Lower lobe of right lung (tissue), 2 donors: ENCODE results near the gene SLC4A3. TPM values are rescaled to one million over a fixed set of nuclear protein-coding genes. Genes with fewer than 3 reads are reported as not detected.

Source experiments
- ATAC-seq, 2 donors: fragments of 200-7000 bp; cut with Tn5 transposase; one replicate each; pipeline ENCODE4 v1.9.1; 2020 to 2022; ENCODE audit warnings: mild to moderate bottlenecking in 2 of 2, moderate library complexity in 2 of 2
- DNase-seq: peaks from one replicate; pipeline ENCODE4 v3.0.0-alpha.2; 2020
- H3K27ac ChIP-seq: fragments of 200-600 bp; one replicate; pipeline ENCODE4 v1.8.0; 2022
- H3K27me3 ChIP-seq: fragments of 200-600 bp; one replicate; pipeline ENCODE4 v1.8.0; 2022; ENCODE audit warnings: low read depth
- H3K36me3 ChIP-seq: fragments of 200-600 bp; one replicate; pipeline ENCODE4 v1.8.0; 2022; ENCODE audit warnings: mild to moderate bottlenecking
- H3K4me1 ChIP-seq: fragments of 200-600 bp; one replicate; pipeline ENCODE4 v1.8.0; 2022
- H3K4me3 ChIP-seq: fragments of 200-600 bp; one replicate; pipeline ENCODE4 v1.8.0; 2022; ENCODE audit warnings: mild to moderate bottlenecking
- H3K9me3 ChIP-seq: fragments of 200-600 bp; one replicate; pipeline ENCODE4 v1.8.0; 2022
- intact Hi-C: fragments of 100-400 bp; cut with DNase I; formaldehyde crosslinking; loops from one replicate; pipeline ENCODE4 v1.11.0; 2022
- total RNA-seq: library from RNA; stranded (reverse); fragmentation: NEBNext Ultra II Directional; extraction: Animal tissue kit (Norgen Biotek cat#: 25700); gene quantifications from one replicate; pipeline ENCODE4 v1.2.1, GENCODE V29; 2021
- TF ChIP-seq, protein P1 (sequence below): fragments of 200-600 bp; IDR thresholded peaks from one replicate; pipeline ENCODE4 v1.8.0; 2022; ENCODE audit warnings: antibody characterized with exemption, mild to moderate bottlenecking
- donor health status: DM: no; HTN: yes; CAD: no; lungs with severe emphysema.

SLC4A3 gene
- total RNA-seq, 1 donor from 2014 or later = 1.0 TPM

DNA sequence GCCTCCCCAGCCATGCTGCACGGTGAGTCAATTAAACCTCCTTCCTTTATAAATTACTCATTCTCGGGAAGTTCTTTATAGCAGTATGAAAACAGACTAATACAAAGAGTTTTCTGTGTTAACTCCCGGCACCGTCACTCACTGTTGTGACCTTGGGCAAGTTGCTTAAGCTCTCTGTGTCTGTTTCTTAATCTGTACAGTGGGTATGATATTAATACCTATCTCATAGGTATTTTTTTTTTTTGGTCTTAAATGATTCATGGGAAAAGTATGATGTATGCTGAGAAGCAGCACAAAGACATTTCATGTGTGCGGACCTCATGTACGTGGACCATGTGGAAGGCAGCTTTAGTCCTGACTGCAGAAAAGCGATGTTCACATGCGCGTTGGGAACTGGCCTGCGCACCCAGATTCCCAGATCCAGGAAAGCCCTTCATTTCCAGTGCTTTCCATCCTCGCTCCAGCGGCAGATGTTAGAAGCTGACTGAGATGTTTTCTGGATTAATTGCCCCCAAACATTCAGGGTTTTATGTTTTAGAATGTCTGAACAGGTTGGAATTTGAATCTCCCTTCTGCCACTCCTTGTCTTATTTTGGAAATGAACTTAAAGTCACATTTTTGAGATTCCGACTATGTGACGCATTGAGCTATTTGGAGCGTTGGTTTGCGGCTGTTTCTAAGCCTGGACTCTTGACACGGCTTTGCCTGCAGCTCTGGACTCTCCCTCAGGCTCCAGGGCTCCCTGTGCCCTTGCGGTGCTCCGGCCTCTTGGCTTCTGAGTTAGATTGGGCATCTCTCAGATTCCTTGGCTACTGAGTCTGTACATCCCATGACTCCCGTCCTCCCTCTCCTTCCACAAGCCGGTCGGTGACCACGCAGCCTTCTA lies 61.4 kb downstream of the SLC4A3 start:
- H3K4me3 ChIP-seq = no peak overlapping the region
- intact Hi-C loops = no loop called here
- no peaks in the 10 kb centered on the region for H3K9me3 ChIP-seq
- peaks cover 7% of the 10 kb centered on the region for H3K4me1 ChIP-seq
- H3K27ac ChIP-seq = peak overlapping the region; percentile 2
- TF ChIP-seq, protein P1, sequence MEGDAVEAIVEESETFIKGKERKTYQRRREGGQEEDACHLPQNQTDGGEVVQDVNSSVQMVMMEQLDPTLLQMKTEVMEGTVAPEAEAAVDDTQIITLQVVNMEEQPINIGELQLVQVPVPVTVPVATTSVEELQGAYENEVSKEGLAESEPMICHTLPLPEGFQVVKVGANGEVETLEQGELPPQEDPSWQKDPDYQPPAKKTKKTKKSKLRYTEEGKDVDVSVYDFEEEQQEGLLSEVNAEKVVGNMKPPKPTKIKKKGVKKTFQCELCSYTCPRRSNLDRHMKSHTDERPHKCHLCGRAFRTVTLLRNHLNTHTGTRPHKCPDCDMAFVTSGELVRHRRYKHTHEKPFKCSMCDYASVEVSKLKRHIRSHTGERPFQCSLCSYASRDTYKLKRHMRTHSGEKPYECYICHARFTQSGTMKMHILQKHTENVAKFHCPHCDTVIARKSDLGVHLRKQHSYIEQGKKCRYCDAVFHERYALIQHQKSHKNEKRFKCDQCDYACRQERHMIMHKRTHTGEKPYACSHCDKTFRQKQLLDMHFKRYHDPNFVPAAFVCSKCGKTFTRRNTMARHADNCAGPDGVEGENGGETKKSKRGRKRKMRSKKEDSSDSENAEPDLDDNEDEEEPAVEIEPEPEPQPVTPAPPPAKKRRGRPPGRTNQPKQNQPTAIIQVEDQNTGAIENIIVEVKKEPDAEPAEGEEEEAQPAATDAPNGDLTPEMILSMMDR = no peak
- ATAC-seq = peak; percentile 64 to 69
- no peaks in the 10 kb centered on the region for H3K36me3 ChIP-seq
- H3K27me3 ChIP-seq = peaks cover 6% of the 10 kb centered on the region
- DNase-seq = no peak

DNA sequence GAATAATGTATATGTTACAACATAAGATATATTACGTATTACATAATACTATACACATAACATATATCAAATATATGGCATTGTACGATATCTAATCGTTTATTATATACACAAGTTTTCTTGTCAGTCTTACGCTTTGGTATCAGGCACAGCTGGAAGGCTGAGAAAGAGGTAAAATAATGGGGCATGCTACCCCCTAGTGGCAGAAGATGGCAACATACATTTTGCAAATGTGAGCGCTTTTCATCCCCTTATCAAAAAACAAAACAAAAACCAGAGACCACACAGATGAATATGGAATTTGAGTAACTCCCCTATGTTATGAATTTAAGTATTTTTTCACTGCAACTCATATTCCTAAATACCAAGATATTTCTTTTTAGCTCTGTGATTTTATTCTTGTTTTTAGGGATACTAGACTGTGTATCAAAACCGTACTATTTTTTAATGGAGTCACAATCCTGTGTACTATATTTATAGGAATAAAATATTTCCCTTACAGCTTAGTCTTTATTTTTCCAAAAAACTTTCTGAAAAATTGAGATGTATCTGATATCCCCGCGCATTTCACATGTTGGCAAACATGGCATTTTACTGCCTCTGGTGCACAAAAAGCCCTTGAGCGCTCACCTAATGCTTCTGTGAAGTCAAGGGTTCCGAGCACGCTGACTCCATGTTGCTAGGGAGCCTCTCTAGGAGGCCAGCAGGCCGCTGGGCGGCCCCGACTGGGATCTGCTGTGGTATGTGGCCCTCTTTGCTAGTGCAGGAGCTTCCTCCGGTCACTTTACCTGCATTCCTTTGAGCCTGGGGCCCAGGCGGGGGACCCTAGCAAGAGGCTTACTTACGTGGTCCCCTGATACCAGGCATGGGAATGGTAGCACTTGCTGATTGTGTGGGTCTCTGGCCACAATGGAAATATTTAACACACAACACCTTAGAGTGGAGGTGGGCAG lies 62.5 kb downstream of the SLC4A3 start:
- Histone ChIP-seq H3K4me1 (peaks cover 4% of the 10 kb centered on the region), H3K27ac (no peak overlapping the region), H3K27me3 (peaks cover 6% of the 10 kb centered on the region), H3K36me3 (no peaks in the 10 kb centered on the region), H3K4me3 (no peak overlapping the region), H3K9me3 (no peaks in the 10 kb centered on the region)
- ATAC-seq (peak; percentile 70), DNase-seq (no peak)
- TF ChIP-seq, protein P1 = peak; percentile 76
- intact Hi-C loops = no loop called here

DNA sequence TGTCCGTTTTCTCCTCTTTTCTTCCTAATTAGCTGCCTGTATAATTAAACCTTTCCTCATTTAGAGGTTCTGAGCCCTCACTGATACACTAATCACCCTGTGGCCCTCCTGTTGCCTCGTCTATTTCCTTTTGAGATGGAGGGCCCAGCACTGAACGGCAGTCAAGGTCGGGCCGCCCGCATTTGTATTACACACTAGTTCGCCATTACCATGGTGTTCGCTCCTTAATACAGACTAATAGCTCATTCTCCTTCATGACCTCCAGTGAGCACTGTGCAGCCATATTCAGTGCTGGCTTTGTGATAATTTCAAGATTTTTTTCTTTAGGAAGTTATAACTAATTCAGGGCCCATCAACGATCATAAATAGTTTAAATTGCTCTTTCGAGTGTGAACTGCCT lies 64.1 kb downstream of the SLC4A3 start:
- no peak for DNase-seq
- TF ChIP-seq, protein P1 = no peak
- H3K36me3 ChIP-seq = no peaks in the 10 kb centered on the region
- H3K27ac ChIP-seq = no peak overlapping the region
- no peaks in the 10 kb centered on the region for H3K4me1 ChIP-seq
- no peak for ATAC-seq
- peaks cover 6% of the 10 kb centered on the region for H3K27me3 ChIP-seq
- H3K9me3 ChIP-seq = no peaks in the 10 kb centered on the region
- no peak overlapping the region for H3K4me3 ChIP-seq
- intact Hi-C loops = no loop called here

Other genes with a start within 250 kb of the SLC4A3 start
- gene DNPEP, start 239.7 kb upstream of the SLC4A3 start, total RNA-seq = 79.5 TPM
- gene DES, start 209.3 kb upstream of the SLC4A3 start, total RNA-seq = 64.5 TPM
- 6.5 TPM for gene SPEG, start 192.8 kb upstream of the SLC4A3 start, total RNA-seq
- gene GMPPA, start 128.7 kb upstream of the SLC4A3 start, total RNA-seq = 29.9 TPM
- 0.53 TPM for gene ASIC4, start 113.1 kb upstream of the SLC4A3 start, total RNA-seq
- 23.2 TPM for gene CHPF, start 83.8 kb upstream of the SLC4A3 start, total RNA-seq
- gene TMEM198, start 83.6 kb upstream of the SLC4A3 start, total RNA-seq = 1.4 TPM
- gene OBSL1, start 56.1 kb upstream of the SLC4A3 start, total RNA-seq = 49.4 TPM
- not detected for gene INHA, start 55.3 kb upstream of the SLC4A3 start, total RNA-seq
- gene STK11IP, start 29.8 kb upstream of the SLC4A3 start, total RNA-seq = 31.8 TPM